Measurements from ENCODE around the gene MAML3. TPM values are rescaled to one million over a fixed set of nuclear protein-coding genes. Genes with fewer than 3 reads are reported as not detected.

Gene MAML3
- total and polyA plus RNA-seq, 2 of the 13 experiments (the other 11 are each of a cell fraction or from before 2014, with no cell fraction given): 0.05 to 0.13 TPM

DNA sequence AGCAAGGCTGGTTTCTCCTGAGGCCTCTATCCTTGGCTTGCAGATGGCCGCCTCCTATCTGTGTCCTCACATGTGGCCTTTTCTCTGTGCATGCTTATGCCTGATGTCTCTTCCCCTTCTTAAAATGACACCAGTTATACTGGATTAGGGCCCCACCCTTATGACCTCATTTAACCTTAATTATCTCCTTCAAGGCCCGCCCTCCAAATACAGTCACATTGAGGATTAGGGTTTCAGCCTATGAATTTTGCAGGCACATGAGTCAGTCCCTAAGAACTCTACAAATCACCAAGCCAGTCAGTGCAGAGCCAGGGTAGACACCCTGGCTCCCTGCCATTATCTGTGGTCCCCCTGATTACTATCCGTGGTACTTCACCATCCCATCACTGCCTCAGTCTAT, 51.6 kb downstream of the MAML3 start (continued):
- TF ChIP-seq, protein P1, sequence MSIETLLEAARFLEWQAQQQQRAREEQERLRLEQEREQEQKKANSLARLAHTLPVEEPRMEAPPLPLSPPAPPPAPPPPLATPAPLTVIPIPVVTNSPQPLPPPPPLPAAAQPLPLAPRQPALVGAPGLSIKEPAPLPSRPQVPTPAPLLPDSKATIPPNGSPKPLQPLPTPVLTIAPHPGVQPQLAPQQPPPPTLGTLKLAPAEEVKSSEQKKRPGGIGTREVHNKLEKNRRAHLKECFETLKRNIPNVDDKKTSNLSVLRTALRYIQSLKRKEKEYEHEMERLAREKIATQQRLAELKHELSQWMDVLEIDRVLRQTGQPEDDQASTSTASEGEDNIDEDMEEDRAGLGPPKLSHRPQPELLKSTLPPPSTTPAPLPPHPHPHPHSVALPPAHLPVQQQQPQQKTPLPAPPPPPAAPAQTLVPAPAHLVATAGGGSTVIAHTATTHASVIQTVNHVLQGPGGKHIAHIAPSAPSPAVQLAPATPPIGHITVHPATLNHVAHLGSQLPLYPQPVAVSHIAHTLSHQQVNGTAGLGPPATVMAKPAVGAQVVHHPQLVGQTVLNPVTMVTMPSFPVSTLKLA (IDR thresholded peaks at IDR 0.05): no peak
- TF ChIP-seq, protein P2, sequence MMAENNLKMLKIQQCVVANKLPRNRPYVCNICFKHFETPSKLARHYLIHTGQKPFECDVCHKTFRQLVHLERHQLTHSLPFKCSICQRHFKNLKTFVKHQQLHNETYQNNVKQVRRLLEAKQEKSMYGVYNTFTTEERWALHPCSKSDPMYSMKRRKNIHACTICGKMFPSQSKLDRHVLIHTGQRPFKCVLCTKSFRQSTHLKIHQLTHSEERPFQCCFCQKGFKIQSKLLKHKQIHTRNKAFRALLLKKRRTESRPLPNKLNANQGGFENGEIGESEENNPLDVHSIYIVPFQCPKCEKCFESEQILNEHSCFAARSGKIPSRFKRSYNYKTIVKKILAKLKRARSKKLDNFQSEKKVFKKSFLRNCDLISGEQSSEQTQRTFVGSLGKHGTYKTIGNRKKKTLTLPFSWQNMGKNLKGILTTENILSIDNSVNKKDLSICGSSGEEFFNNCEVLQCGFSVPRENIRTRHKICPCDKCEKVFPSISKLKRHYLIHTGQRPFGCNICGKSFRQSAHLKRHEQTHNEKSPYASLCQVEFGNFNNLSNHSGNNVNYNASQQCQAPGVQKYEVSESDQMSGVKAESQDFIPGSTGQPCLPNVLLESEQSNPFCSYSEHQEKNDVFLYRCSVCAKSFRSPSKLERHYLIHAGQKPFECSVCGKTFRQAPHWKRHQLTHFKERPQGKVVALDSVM (CRISPR knock-in tag; IDR thresholded peaks at IDR 0.05): no peak
- TF ChIP-seq HIVEP1 (CRISPR knock-in tag; IDR thresholded peaks at IDR 0.05) (no peak), ZSCAN22 (CRISPR knock-in tag; IDR thresholded peaks at IDR 0.05) (no peak), DR1 (CRISPR knock-in tag; IDR thresholded peaks at IDR 0.05) (no peak), TAF15 (IDR thresholded peaks at IDR 0.05; ENCODE audit: low read depth, low read length, poor library complexity, severe bottlenecking) (no peak), TARDBP (CRISPR knock-in tag; IDR thresholded peaks at IDR 0.05) (no peak), ZNF138 (CRISPR knock-in tag; IDR thresholded peaks at IDR 0.05; ENCODE audit: low read depth) (no peak), IKZF4 (CRISPR knock-in tag; IDR thresholded peaks at IDR 0.05; ENCODE audit: borderline replicate concordance, low read depth, not compliant biosample characterization) (no peak), ZNF766 (CRISPR knock-in tag; IDR thresholded peaks at IDR 0.05; ENCODE audit: borderline replicate concordance) (no peak), PRPF4 (IDR thresholded peaks at IDR 0.05; ENCODE audit: low read depth, low read length, poor library complexity, severe bottlenecking) (no peak)
- TF ChIP-seq, protein P3, sequence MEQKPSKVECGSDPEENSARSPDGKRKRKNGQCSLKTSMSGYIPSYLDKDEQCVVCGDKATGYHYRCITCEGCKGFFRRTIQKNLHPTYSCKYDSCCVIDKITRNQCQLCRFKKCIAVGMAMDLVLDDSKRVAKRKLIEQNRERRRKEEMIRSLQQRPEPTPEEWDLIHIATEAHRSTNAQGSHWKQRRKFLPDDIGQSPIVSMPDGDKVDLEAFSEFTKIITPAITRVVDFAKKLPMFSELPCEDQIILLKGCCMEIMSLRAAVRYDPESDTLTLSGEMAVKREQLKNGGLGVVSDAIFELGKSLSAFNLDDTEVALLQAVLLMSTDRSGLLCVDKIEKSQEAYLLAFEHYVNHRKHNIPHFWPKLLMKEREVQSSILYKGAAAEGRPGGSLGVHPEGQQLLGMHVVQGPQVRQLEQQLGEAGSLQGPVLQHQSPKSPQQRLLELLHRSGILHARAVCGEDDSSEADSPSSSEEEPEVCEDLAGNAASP (CRISPR knock-in tag; IDR thresholded peaks at IDR 0.05; ENCODE audit: borderline replicate concordance): no peak
- TF ChIP-seq, protein P4, sequence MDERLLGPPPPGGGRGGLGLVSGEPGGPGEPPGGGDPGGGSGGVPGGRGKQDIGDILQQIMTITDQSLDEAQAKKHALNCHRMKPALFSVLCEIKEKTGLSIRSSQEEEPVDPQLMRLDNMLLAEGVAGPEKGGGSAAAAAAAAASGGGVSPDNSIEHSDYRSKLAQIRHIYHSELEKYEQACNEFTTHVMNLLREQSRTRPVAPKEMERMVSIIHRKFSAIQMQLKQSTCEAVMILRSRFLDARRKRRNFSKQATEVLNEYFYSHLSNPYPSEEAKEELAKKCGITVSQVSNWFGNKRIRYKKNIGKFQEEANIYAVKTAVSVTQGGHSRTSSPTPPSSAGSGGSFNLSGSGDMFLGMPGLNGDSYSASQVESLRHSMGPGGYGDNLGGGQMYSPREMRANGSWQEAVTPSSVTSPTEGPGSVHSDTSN (CRISPR knock-in tag; IDR thresholded peaks at IDR 0.05): no peak

All from HepG2 (cell line).